ENCODE data around the gene PDZRN4.

Gene PDZRN4

GRCh38 chr12:41142376-41142775 lies 45.7 kb upstream of the PDZRN4 start:
- Histone ChIP-seq H3K27ac (ENCODE audit: low read depth, low read length) (no peak overlapping the region), H3K36me3 (ENCODE audit: low read length) (no peaks in the 10 kb centered on the region), H2AFZ (ENCODE audit: low read depth, low read length, severe bottlenecking) (no peak overlapping the region), H3K27me3 (ENCODE audit: low read length) (no peaks in the 10 kb centered on the region), H3F3A (ENCODE audit: insufficient read depth) (no peaks in the 10 kb centered on the region), H3K9ac (ENCODE audit: low read length) (no peak overlapping the region), H3K4me3 (ENCODE audit: insufficient read depth, low read length, poor library complexity, severe bottlenecking) (no peak overlapping the region), H3K79me2 (ENCODE audit: insufficient read depth, low read length) (no peaks in the 10 kb centered on the region), H3K9me3 (ENCODE audit: insufficient read depth, low read length) (no peaks in the 10 kb centered on the region), H3K4me2 (ENCODE audit: low read depth, low read length, poor library complexity, severe bottlenecking) (no peak overlapping the region), H3K9me2 (replicated peaks; ENCODE audit: insufficient read depth, low read length) (no peaks in the 10 kb centered on the region), H4K20me1 (ENCODE audit: low read depth, low read length) (no peaks in the 10 kb centered on the region)
- no peak for TF ChIP-seq EZH2phosphoT487 (conservative IDR thresholded peaks at IDR 0.05; ENCODE audit: low read length)
- no peak for TF ChIP-seq CTCF (IDR thresholded peaks at IDR 0.05; ENCODE audit: insufficient read depth, low read length, poor library complexity, severe bottlenecking)

- H3K9ac ChIP-seq (ENCODE audit: low read length), result no peak overlapping the region
Measured at GRCh38 chr12:41151793-41152192, 36.3 kb upstream of the PDZRN4 start.

GRCh38 chr12:41162461-41162860 lies 25.7 kb upstream of the PDZRN4 start:
- Histone ChIP-seq H3K4me2 (ENCODE audit: low read depth, low read length, poor library complexity, severe bottlenecking) (no peak overlapping the region), H3K27ac (ENCODE audit: low read depth, low read length) (no peak overlapping the region), H3K9me2 (replicated peaks; ENCODE audit: insufficient read depth, low read length) (no peaks in the 10 kb centered on the region), H2AFZ (ENCODE audit: low read depth, low read length, severe bottlenecking) (no peak overlapping the region), H3F3A (ENCODE audit: insufficient read depth) (no peaks in the 10 kb centered on the region), H3K4me3 (ENCODE audit: insufficient read depth, low read length, poor library complexity, severe bottlenecking) (no peak overlapping the region), H3K9ac (ENCODE audit: low read length) (no peak overlapping the region), H3K9me3 (ENCODE audit: insufficient read depth, low read length) (no peaks in the 10 kb centered on the region), H3K36me3 (ENCODE audit: low read length) (no peaks in the 10 kb centered on the region), H3K79me2 (ENCODE audit: insufficient read depth, low read length) (no peaks in the 10 kb centered on the region), H4K20me1 (ENCODE audit: low read depth, low read length) (peaks cover 3% of the 10 kb centered on the region; the same call in 1 of the 2 replicates), H3K27me3 (ENCODE audit: low read length) (no peaks in the 10 kb centered on the region)
- TF ChIP-seq EZH2phosphoT487 (conservative IDR thresholded peaks at IDR 0.05; ENCODE audit: low read length), result no peak
- no peak for TF ChIP-seq CTCF (IDR thresholded peaks at IDR 0.05; ENCODE audit: insufficient read depth, low read length, poor library complexity, severe bottlenecking)

More at GRCh38 chr12:41151793-41152192, 36.3 kb upstream of the PDZRN4 start:
- no peaks in the 10 kb centered on the region for H3K9me3 ChIP-seq (ENCODE audit: insufficient read depth, low read length)
- no peaks in the 10 kb centered on the region for H3F3A ChIP-seq (ENCODE audit: insufficient read depth)
- H3K9me2 ChIP-seq (replicated peaks; ENCODE audit: insufficient read depth, low read length), result no peaks in the 10 kb centered on the region
- H3K27ac ChIP-seq (ENCODE audit: low read depth, low read length), result no peak overlapping the region
- TF ChIP-seq CTCF (IDR thresholded peaks at IDR 0.05; ENCODE audit: insufficient read depth, low read length, poor library complexity, severe bottlenecking) (no peak), EZH2phosphoT487 (conservative IDR thresholded peaks at IDR 0.05; ENCODE audit: low read length) (no peak)
- H4K20me1 ChIP-seq (ENCODE audit: low read depth, low read length), result no peaks in the 10 kb centered on the region
- H2AFZ ChIP-seq (ENCODE audit: low read depth, low read length, severe bottlenecking), result no peak overlapping the region
- no peak overlapping the region for H3K4me2 ChIP-seq (ENCODE audit: low read depth, low read length, poor library complexity, severe bottlenecking)
- H3K36me3 ChIP-seq (ENCODE audit: low read length), result no peaks in the 10 kb centered on the region
- H3K79me2 ChIP-seq (ENCODE audit: insufficient read depth, low read length), result no peaks in the 10 kb centered on the region
- H3K4me3 ChIP-seq (ENCODE audit: insufficient read depth, low read length, poor library complexity, severe bottlenecking), result no peak overlapping the region
- H3K27me3 ChIP-seq (ENCODE audit: low read length), result no peaks in the 10 kb centered on the region
